GM12878 (cell line): ENCODE measurements around the gene MSGN1. TPM values are rescaled to one million over a fixed set of nuclear protein-coding genes. Genes with fewer than 3 reads are reported as not detected.
A peak's percentile ranks its signal among the peaks of the same experiment; 100 is the strongest.

Source experiments
- CREM ChIP-seq: IDR thresholded peaks from 2 replicates; pipeline ENCODE4 v1.6.1; 2014; ENCODE audit warnings: antibody characterized with exemption, low read depth
- DPF2 ChIP-seq: fragments of 450-650 bp; IDR thresholded peaks from 2 replicates; pipeline ENCODE4 v1.6.1; 2017; ENCODE audit warnings: mild to moderate bottlenecking
- EGR1 ChIP-seq, 2 experiments: IDR thresholded peaks; 1 replicate in 1 of 2; 2 replicates in 1 of 2; pipeline ENCODE4 v1.6.1; 2011 to 2012; ENCODE audit warnings: low read depth in 2 of 2, low read length in 2 of 2, borderline replicate concordance in 1 of 2, mild to moderate bottlenecking in 1 of 2, moderate library complexity in 1 of 2
- ETV6 ChIP-seq, 2 experiments: fragments of 450-650 bp in 1 of 2; IDR thresholded peaks in 1 of 2; conservative IDR thresholded peaks in 1 of 2; 2 replicates each; pipeline ENCODE4 v1.6.1; 2014; ENCODE audit warnings: antibody characterized with exemption in 1 of 2, borderline replicate concordance in 1 of 2, low read depth in 1 of 2, mild to moderate bottlenecking in 1 of 2, moderate library complexity in 1 of 2
- HDAC2 ChIP-seq: fragments of 200-600 bp; sonication (generic); IDR thresholded peaks from 2 replicates; pipeline ENCODE4 v1.6.1; 2017
- IRF5 ChIP-seq: fragments of 450-650 bp; IDR thresholded peaks from 2 replicates; pipeline ENCODE4 v1.6.1; 2017; ENCODE audit warnings: borderline replicate concordance
- LARP7 ChIP-seq: fragments of 450-650 bp; IDR thresholded peaks from 2 replicates; pipeline ENCODE4 v1.6.1; 2017; ENCODE audit warnings: mild to moderate bottlenecking
- MXI1 ChIP-seq: fragments of 150-350 bp; IDR thresholded peaks from 2 replicates; pipeline ENCODE4 v1.6.1; 2011; ENCODE audit warnings: low read depth, mild to moderate bottlenecking, inconsistent platforms, low read length, improper control_type of control experiment
- MYC ChIP-seq: IDR thresholded peaks from 2 replicates; pipeline ENCODE4 v1.6.1; 2011; ENCODE audit warnings: mild to moderate bottlenecking, low read length, moderate library complexity, inconsistent platforms; ENCODE audit not compliant: insufficient read depth, insufficient replicate concordance, insufficient read length, severe bottlenecking
- NFIC ChIP-seq: IDR thresholded peaks from 2 replicates; pipeline ENCODE4 v1.6.1; 2012; ENCODE audit warnings: low read depth, mild to moderate bottlenecking, inconsistent platforms, low read length, moderate library complexity
- PBX3 ChIP-seq: IDR thresholded peaks from 2 replicates; pipeline ENCODE4 v1.6.1; 2011; ENCODE audit warnings: mild to moderate bottlenecking, low read depth, low read length, moderate library complexity; ENCODE audit not compliant: insufficient replicate concordance
- RUNX3 ChIP-seq: IDR thresholded peaks from 2 replicates; pipeline ENCODE4 v1.6.1; 2012; ENCODE audit warnings: low read length, inconsistent platforms
- SIN3A ChIP-seq: IDR thresholded peaks from 2 replicates; pipeline ENCODE4 v1.6.1; 2012; ENCODE audit warnings: low read depth, low read length, improper control_type of control experiment
- SMARCA5 ChIP-seq: fragments of 450-650 bp; IDR thresholded peaks from 2 replicates; pipeline ENCODE4 v1.6.1; 2017; ENCODE audit warnings: mild to moderate bottlenecking
- STAT3 ChIP-seq: IDR thresholded peaks from 2 replicates; pipeline ENCODE4 v1.6.1; 2011; ENCODE audit warnings: low read depth, low read length, improper control_type of control experiment
- SUPT20H ChIP-seq: IDR thresholded peaks from 2 replicates; pipeline ENCODE4 v1.6.1; 2011; ENCODE audit warnings: low read depth, mild to moderate bottlenecking, low read length, moderate library complexity, borderline replicate concordance; ENCODE audit not compliant: control insufficient read depth
- ZBED1 ChIP-seq: IDR thresholded peaks from 2 replicates; pipeline ENCODE4 v1.6.1; 2016; ENCODE audit warnings: borderline replicate concordance
- ZNF24 ChIP-seq: fragments of 450-650 bp; IDR thresholded peaks from 2 replicates; pipeline ENCODE4 v1.6.1; 2017; ENCODE audit warnings: antibody characterized with exemption, mild to moderate bottlenecking
- ZNF622 ChIP-seq: fragments of 450-650 bp; IDR thresholded peaks from 2 replicates; pipeline ENCODE4 v1.6.1; 2017; ENCODE audit warnings: mild to moderate bottlenecking, inconsistent platforms
- polyA plus RNA-seq, 11 experiments: library from polyadenylated mRNA; depleted of rRNA in 4 of 11; unstranded in 6 of 11; stranded (reverse) in 5 of 11; fragments of >200 nt; fragmentation: Nextera tagmentation in 4 of 11; fragmentation: Illumina TruSeq in 1 of 11; extraction: Ambion mirVana in 4 of 11; extraction: Trizol in 1 of 11; gene quantifications; 1 replicate in 1 of 11; 2 replicates in 10 of 11; pipeline versions ENCODE4 v1.2.1 to v1.2.3, GENCODE V29; 2011 to 2016; ENCODE audit warnings: inconsistent platforms in 2 of 11, missing spikeins in 2 of 11, low read depth in 1 of 11
- total RNA-seq, 4 experiments: library from RNA; depleted of rRNA in 3 of 4; stranded (reverse); fragments of >200 nt in 3 of 4; fragmentation: Illumina TruSeq in 1 of 4; extraction: Trizol in 1 of 4; gene quantifications; 2 replicates each; pipeline versions ENCODE4 v1.2.1 to v1.2.3, GENCODE V29; 2013 to 2021
- TF ChIP-seq, protein P1 (sequence below): fragments of 450-650 bp; IDR thresholded peaks from 2 replicates; pipeline ENCODE4 v1.6.1; 2016; ENCODE audit warnings: mild to moderate bottlenecking, moderate library complexity, borderline replicate concordance
- TF ChIP-seq, protein P2 (sequence below): fragments of 450-650 bp; IDR thresholded peaks from 2 replicates; pipeline ENCODE4 v1.6.1; 2017; ENCODE audit warnings: mild to moderate bottlenecking, moderate library complexity

Gene MSGN1
- total and polyA plus RNA-seq, 10 of the 15 experiments (the other 5 are each of a cell fraction or from before 2014, with no cell fraction given), result 0.27 TPM; not detected in 9

- TF ChIP-seq MYC (no peak), LARP7 (no peak), ETV6 (conservative IDR thresholded peaks at IDR 0.05 in 1 of 2, IDR thresholded peaks at IDR 0.05 in 1 of 2; ENCODE audit: borderline replicate concordance in 1 of 2, low read depth in 1 of 2) (no peak), DPF2 (peak; percentile 90; the same call in 1 of the 2 replicates), NFIC (peak; percentile 51; the same call in 1 of the 2 replicates), HDAC2 (no peak), CREM (no peak), ZBED1 (no peak), IRF5 (no peak), EGR1 (IDR thresholded peaks at IDR 0.05; ENCODE audit: borderline replicate concordance in 1 of 2, low read depth in 2 of 2, low read length in 2 of 2) (0 out of 3 replicates have a peak, but pooled peaks of 1 of the 2 experiments have one; percentile 6), RUNX3 (peak; percentile 65), ZNF622 (no peak), PBX3 (no peak), SMARCA5 (no peak), MXI1 (no peak), SIN3A (no peak), ZNF24 (no peak), STAT3 (no peak), SUPT20H (no peak)
- TF ChIP-seq, protein P1, sequence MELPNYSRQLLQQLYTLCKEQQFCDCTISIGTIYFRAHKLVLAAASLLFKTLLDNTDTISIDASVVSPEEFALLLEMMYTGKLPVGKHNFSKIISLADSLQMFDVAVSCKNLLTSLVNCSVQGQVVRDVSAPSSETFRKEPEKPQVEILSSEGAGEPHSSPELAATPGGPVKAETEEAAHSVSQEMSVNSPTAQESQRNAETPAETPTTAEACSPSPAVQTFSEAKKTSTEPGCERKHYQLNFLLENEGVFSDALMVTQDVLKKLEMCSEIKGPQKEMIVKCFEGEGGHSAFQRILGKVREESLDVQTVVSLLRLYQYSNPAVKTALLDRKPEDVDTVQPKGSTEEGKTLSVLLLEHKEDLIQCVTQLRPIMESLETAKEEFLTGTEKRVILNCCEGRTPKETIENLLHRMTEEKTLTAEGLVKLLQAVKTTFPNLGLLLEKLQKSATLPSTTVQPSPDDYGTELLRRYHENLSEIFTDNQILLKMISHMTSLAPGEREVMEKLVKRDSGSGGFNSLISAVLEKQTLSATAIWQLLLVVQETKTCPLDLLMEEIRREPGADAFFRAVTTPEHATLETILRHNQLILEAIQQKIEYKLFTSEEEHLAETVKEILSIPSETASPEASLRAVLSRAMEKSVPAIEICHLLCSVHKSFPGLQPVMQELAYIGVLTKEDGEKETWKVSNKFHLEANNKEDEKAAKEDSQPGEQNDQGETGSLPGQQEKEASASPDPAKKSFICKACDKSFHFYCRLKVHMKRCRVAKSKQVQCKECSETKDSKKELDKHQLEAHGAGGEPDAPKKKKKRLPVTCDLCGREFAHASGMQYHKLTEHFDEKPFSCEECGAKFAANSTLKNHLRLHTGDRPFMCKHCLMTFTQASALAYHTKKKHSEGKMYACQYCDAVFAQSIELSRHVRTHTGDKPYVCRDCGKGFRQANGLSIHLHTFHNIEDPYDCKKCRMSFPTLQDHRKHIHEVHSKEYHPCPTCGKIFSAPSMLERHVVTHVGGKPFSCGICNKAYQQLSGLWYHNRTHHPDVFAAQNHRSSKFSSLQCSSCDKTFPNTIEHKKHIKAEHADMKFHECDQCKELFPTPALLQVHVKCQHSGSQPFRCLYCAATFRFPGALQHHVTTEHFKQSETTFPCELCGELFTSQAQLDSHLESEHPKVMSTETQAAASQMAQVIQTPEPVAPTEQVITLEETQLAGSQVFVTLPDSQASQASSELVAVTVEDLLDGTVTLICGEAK, result no peak
- TF ChIP-seq, protein P2, sequence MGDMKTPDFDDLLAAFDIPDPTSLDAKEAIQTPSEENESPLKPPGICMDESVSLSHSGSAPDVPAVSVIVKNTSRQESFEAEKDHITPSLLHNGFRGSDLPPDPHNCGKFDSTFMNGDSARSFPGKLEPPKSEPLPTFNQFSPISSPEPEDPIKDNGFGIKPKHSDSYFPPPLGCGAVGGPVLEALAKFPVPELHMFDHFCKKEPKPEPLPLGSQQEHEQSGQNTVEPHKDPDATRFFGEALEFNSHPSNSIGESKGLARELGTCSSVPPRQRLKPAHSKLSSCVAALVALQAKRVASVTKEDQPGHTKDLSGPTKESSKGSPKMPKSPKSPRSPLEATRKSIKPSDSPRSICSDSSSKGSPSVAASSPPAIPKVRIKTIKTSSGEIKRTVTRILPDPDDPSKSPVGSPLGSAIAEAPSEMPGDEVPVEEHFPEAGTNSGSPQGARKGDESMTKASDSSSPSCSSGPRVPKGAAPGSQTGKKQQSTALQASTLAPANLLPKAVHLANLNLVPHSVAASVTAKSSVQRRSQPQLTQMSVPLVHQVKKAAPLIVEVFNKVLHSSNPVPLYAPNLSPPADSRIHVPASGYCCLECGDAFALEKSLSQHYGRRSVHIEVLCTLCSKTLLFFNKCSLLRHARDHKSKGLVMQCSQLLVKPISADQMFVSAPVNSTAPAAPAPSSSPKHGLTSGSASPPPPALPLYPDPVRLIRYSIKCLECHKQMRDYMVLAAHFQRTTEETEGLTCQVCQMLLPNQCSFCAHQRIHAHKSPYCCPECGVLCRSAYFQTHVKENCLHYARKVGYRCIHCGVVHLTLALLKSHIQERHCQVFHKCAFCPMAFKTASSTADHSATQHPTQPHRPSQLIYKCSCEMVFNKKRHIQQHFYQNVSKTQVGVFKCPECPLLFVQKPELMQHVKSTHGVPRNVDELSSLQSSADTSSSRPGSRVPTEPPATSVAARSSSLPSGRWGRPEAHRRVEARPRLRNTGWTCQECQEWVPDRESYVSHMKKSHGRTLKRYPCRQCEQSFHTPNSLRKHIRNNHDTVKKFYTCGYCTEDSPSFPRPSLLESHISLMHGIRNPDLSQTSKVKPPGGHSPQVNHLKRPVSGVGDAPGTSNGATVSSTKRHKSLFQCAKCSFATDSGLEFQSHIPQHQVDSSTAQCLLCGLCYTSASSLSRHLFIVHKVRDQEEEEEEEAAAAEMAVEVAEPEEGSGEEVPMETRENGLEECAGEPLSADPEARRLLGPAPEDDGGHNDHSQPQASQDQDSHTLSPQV, result no peak
These were observed 11.9 kb upstream of the MSGN1 start (continued) for GRCh38 chr2:17804358-17804757.
